BLaER1 (cell line): ENCODE data around the gene NPFFR1.
"Not testable (repeated sequence)": the region's sequence is repeated elsewhere in the genome, so short reads cannot be mapped to it uniquely, and the experiment has no call there.

Experiments used
- H3K27ac ChIP-seq: shearing (Covaris generic); formaldehyde crosslinking; 2 replicates; pipeline ENCODE4 v1.8.1; 2022
- H3K27me3 ChIP-seq: shearing (Covaris generic); formaldehyde crosslinking; 2 replicates; pipeline ENCODE4 v1.8.1; 2022
- H3K36me3 ChIP-seq: shearing (Covaris generic); formaldehyde crosslinking; 2 replicates; pipeline ENCODE4 v1.8.1; 2022
- H3K4me1 ChIP-seq: shearing (Covaris generic); formaldehyde crosslinking; 2 replicates; pipeline ENCODE4 v1.8.1; 2022
- H3K4me2 ChIP-seq: shearing (Covaris generic); formaldehyde crosslinking; 2 replicates; pipeline ENCODE4 v1.8.1; 2022
- H3K4me3 ChIP-seq: shearing (Covaris generic); formaldehyde crosslinking; 2 replicates; pipeline ENCODE4 v1.8.1; 2022
- H3K9ac ChIP-seq: shearing (Covaris generic); formaldehyde crosslinking; 2 replicates; pipeline ENCODE4 v1.8.1; 2022
- H3K9me3 ChIP-seq: shearing (Covaris generic); formaldehyde crosslinking; 2 replicates; pipeline ENCODE4 v1.8.1; 2022
- H4K20me1 ChIP-seq: shearing (Covaris generic); formaldehyde crosslinking; 2 replicates; pipeline ENCODE4 v1.8.1; 2022
- Cebpa-rat ChIP-seq: shearing (Covaris generic); IDR thresholded peaks from 2 replicates; pipeline ENCODE4 v1.8.1; 2022

NPFFR1 gene

GRCh38 chr10:70233109-70233938 is 50.5 kb downstream of the NPFFR1 start, which contains the start of gene PPA1:
Gene PPA1 (minus strand): TSS chr10:70233429. CDS start chr10:70233327, 102 bp downstream.
- no peak for TF ChIP-seq Cebpa-rat
- Histone ChIP-seq H3K4me2 (peak within 1 kb of the TSS; percentile 94), H3K27me3 (no peaks in the 10 kb centered on the region), H3K4me3 (peak within 1 kb of the TSS; percentile 88), H4K20me1 (peaks cover 44% of the 10 kb centered on the region), H3K9ac (peak within 1 kb of the TSS; percentile 93), H3K9me3 (peaks cover 11% of the 10 kb centered on the region), H3K4me1 (peaks cover 23% of the 10 kb centered on the region), H3K36me3 (peaks cover 25% of the 10 kb centered on the region), H3K27ac (peak within 1 kb of the TSS; percentile 89)

GRCh38 chr10:70232859-70233108 is 51.0 kb downstream of the NPFFR1 start:
- Histone ChIP-seq H3K4me3 (peak overlapping the region; percentile 88), H3K27ac (peak overlapping the region; percentile 89), H3K27me3 (no peaks in the 10 kb centered on the region), H3K9me3 (peaks cover 7% of the 10 kb centered on the region), H3K4me1 (peaks cover 23% of the 10 kb centered on the region), H3K4me2 (peak overlapping the region; percentile 94), H3K36me3 (peaks cover 30% of the 10 kb centered on the region), H4K20me1 (peaks cover 49% of the 10 kb centered on the region), H3K9ac (peak overlapping the region; percentile 93)
- no peak for TF ChIP-seq Cebpa-rat

- peak overlapping the region; percentile 89 for H3K27ac ChIP-seq
These were observed 51.5 kb downstream of the NPFFR1 start for GRCh38 chr10:70232155-70232858.

GRCh38 chr10:70228491-70228890 is 55.3 kb downstream of the NPFFR1 start:
- Histone ChIP-seq H3K36me3 (peaks cover 47% of the 10 kb centered on the region), H3K27ac (no peak overlapping the region), H3K4me3 (no peak overlapping the region), H4K20me1 (peaks cover 92% of the 10 kb centered on the region), H3K4me1 (peaks cover 34% of the 10 kb centered on the region), H3K4me2 (no peak overlapping the region), H3K9me3 (no peaks in the 10 kb centered on the region), H3K27me3 (no peaks in the 10 kb centered on the region), H3K9ac (no peak overlapping the region)
- TF ChIP-seq Cebpa-rat = no peak

More at GRCh38 chr10:70232155-70232858, 51.5 kb downstream of the NPFFR1 start:
- Histone ChIP-seq H3K27me3 (no peaks in the 10 kb centered on the region), H3K36me3 (peaks cover 35% of the 10 kb centered on the region), H3K9me3 (peaks cover 2% of the 10 kb centered on the region), H3K4me2 (peak overlapping the region; percentile 94), H3K4me1 (peaks cover 23% of the 10 kb centered on the region), H3K9ac (peak overlapping the region; percentile 93), H4K20me1 (peaks cover 54% of the 10 kb centered on the region), H3K4me3 (peak overlapping the region; percentile 88)
- TF ChIP-seq Cebpa-rat = no peak

GRCh38 chr10:70227548-70228320 is 56.1 kb downstream of the NPFFR1 start:
- Histone ChIP-seq H4K20me1 (peaks cover 99% of the 10 kb centered on the region), H3K36me3 (peaks cover 54% of the 10 kb centered on the region), H3K9ac (no peak overlapping the region), H3K27me3 (no peaks in the 10 kb centered on the region), H3K4me2 (no peak overlapping the region), H3K4me1 (peaks cover 34% of the 10 kb centered on the region), H3K27ac (no peak overlapping the region), H3K9me3 (no peaks in the 10 kb centered on the region), H3K4me3 (no peak overlapping the region)
- no peak for TF ChIP-seq Cebpa-rat

- 0 out of 2 replicates have a peak overlapping the region, but pooled peaks have one; percentile 2 for H3K9ac ChIP-seq
- H3K27ac ChIP-seq = no peak overlapping the region
- H3K4me3 ChIP-seq = no peak overlapping the region
- no peaks in the 10 kb centered on the region for H3K27me3 ChIP-seq
- no peaks in the 10 kb centered on the region for H3K9me3 ChIP-seq
- H3K4me1 ChIP-seq = peaks cover 16% of the 10 kb centered on the region
- H3K36me3 ChIP-seq = peaks cover 52% of the 10 kb centered on the region
- TF ChIP-seq Cebpa-rat = no peak
- H4K20me1 ChIP-seq = peaks cover 91% of the 10 kb centered on the region
- no peak overlapping the region; the same call in 1 of the 2 replicates for H3K4me2 ChIP-seq
These were observed 60.1 kb downstream of the NPFFR1 start for GRCh38 chr10:70223728-70224127.

- H3K27me3 ChIP-seq, H3K4me2 ChIP-seq, H3K27ac ChIP-seq, H3K9me3 ChIP-seq, H3K4me3 ChIP-seq, H3K9ac ChIP-seq: not testable (repeated sequence)
- H4K20me1 ChIP-seq = peaks cover 90% of the 10 kb centered on the region
- H3K36me3 ChIP-seq = peaks cover 50% of the 10 kb centered on the region
- peaks cover 16% of the 10 kb centered on the region for H3K4me1 ChIP-seq
- peak; percentile 55; the same call in 1 of the 2 replicates for TF ChIP-seq Cebpa-rat
These were observed 60.9 kb downstream of the NPFFR1 start for GRCh38 chr10:70222811-70223447.

- no peak overlapping the region for H3K4me2 ChIP-seq
- H3K36me3 ChIP-seq = peaks cover 50% of the 10 kb centered on the region
- H3K27ac ChIP-seq = no peak overlapping the region
- H3K9me3 ChIP-seq = no peaks in the 10 kb centered on the region
- no peak overlapping the region for H3K9ac ChIP-seq
- H3K4me1 ChIP-seq = peaks cover 16% of the 10 kb centered on the region
- H3K27me3 ChIP-seq = no peaks in the 10 kb centered on the region
- no peak overlapping the region for H3K4me3 ChIP-seq
- peaks cover 89% of the 10 kb centered on the region for H4K20me1 ChIP-seq
- no peak for TF ChIP-seq Cebpa-rat
These were observed 61.4 kb downstream of the NPFFR1 start for GRCh38 chr10:70222340-70222794.

GRCh38 chr10:70221030-70221429 is 62.8 kb downstream of the NPFFR1 start:
- peaks cover 52% of the 10 kb centered on the region for H3K36me3 ChIP-seq
- peaks cover 85% of the 10 kb centered on the region for H4K20me1 ChIP-seq
- TF ChIP-seq Cebpa-rat = no peak
- H3K4me3 ChIP-seq = no peak overlapping the region
- no peak overlapping the region for H3K27ac ChIP-seq
- H3K9ac ChIP-seq = no peak overlapping the region
- no peaks in the 10 kb centered on the region for H3K9me3 ChIP-seq
- no peak overlapping the region for H3K4me2 ChIP-seq
- H3K27me3 ChIP-seq = no peaks in the 10 kb centered on the region
- peaks cover 11% of the 10 kb centered on the region for H3K4me1 ChIP-seq
